Brain microvascular endothelial cell (primary cell): ENCODE results near the gene PRKG1.
A peak's percentile ranks its signal among the peaks of the same experiment; 100 is the strongest.

Source experiments
- DNase-seq: peaks from one replicate; pipeline ENCODE4 v3.0.0-alpha.2; 2020
- H3K27ac ChIP-seq: fragments of 250-450 bp; sonication (Bioruptor Pico); 2 replicates; pipeline ENCODE4 v1.5.1; 2020; ENCODE audit warnings: mild to moderate bottlenecking, moderate library complexity
- H3K27me3 ChIP-seq: fragments of 250-450 bp; sonication (Bioruptor Pico); replicated peaks from 2 replicates; pipeline ENCODE4 v1.5.1; 2020; ENCODE audit warnings: mild to moderate bottlenecking
- H3K36me3 ChIP-seq: fragments of 250-450 bp; sonication (Bioruptor Pico); replicated peaks from 2 replicates; pipeline ENCODE4 v1.5.1; 2020; ENCODE audit warnings: mild to moderate bottlenecking
- H3K4me3 ChIP-seq: 2 replicates; pipeline ENCODE4 v1.5.1; 2011; ENCODE audit warnings: low read depth, mild to moderate bottlenecking, control low read depth, low read length, moderate library complexity
- in situ Hi-C: cut with HindIII; loops from 2 replicates; pipeline ENCODE4 v1.10.0; 2017; ENCODE audit warnings: low sequenced_read_pairs, low pct_ligation_motif_present
- TF ChIP-seq, protein P1 (sequence below): IDR thresholded peaks from 2 replicates; pipeline ENCODE4 v1.5.1; 2011; ENCODE audit warnings: low read depth, mild to moderate bottlenecking, moderate library complexity, low read length, control low read depth, inconsistent platforms; ENCODE audit errors: missing control alignments

The PRKG1 gene

DNA sequence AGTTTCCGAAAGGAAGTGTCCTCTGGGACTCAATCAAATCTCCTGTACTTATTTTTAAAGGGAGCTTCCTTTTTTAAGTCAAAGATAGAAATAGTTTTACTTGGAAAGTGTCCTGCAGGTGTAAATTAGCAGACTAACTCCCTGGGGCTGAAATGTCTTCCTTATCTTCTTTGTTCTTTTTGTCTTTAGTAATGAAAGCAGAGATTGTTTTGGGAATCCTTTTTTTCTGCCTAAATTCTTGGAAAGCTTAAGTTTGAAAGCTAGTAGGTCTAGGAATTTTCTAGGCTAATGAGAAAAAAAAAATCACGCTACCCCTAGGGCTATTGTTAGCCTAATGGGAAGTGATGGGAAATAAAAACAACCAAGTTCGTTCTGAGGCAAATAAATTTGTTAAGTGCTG is 764.2 kb downstream of the PRKG1 start:
- DNase-seq, result no peak
- TF ChIP-seq, protein P1, sequence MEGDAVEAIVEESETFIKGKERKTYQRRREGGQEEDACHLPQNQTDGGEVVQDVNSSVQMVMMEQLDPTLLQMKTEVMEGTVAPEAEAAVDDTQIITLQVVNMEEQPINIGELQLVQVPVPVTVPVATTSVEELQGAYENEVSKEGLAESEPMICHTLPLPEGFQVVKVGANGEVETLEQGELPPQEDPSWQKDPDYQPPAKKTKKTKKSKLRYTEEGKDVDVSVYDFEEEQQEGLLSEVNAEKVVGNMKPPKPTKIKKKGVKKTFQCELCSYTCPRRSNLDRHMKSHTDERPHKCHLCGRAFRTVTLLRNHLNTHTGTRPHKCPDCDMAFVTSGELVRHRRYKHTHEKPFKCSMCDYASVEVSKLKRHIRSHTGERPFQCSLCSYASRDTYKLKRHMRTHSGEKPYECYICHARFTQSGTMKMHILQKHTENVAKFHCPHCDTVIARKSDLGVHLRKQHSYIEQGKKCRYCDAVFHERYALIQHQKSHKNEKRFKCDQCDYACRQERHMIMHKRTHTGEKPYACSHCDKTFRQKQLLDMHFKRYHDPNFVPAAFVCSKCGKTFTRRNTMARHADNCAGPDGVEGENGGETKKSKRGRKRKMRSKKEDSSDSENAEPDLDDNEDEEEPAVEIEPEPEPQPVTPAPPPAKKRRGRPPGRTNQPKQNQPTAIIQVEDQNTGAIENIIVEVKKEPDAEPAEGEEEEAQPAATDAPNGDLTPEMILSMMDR, result no peak
- H3K4me3 ChIP-seq, result no peak overlapping the region
- no peaks in the 10 kb centered on the region for H3K27me3 ChIP-seq
- H3K36me3 ChIP-seq, result no peaks in the 10 kb centered on the region
- no peak overlapping the region for H3K27ac ChIP-seq
- in situ Hi-C loops, result no loop called here

DNA sequence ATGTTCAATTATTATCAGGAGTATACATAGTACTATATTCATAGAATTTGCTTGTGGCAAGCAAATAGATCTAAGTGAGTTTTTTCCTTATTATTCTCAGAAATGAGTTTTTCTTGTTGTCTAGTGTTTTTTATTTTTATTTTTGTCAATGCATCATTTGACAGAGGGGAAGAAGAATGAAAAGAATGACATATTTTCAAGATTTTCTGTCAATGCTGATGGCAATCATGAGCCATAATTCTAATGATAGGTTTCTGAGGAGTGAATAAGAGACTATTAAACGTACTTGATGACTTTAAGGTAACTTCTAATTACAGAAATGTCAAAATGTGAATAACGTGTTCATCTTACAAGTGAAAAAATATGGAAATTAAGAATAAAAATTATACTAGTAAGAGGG is 769.7 kb downstream of the PRKG1 start:
- DNase-seq, result no peak
- Histone ChIP-seq H3K27me3 (no peaks in the 10 kb centered on the region), H3K36me3 (no peaks in the 10 kb centered on the region), H3K27ac (no peak overlapping the region), H3K4me3 (no peak overlapping the region)
- in situ Hi-C loops, result no loop called here
- TF ChIP-seq, protein P1, result no peak

DNA sequence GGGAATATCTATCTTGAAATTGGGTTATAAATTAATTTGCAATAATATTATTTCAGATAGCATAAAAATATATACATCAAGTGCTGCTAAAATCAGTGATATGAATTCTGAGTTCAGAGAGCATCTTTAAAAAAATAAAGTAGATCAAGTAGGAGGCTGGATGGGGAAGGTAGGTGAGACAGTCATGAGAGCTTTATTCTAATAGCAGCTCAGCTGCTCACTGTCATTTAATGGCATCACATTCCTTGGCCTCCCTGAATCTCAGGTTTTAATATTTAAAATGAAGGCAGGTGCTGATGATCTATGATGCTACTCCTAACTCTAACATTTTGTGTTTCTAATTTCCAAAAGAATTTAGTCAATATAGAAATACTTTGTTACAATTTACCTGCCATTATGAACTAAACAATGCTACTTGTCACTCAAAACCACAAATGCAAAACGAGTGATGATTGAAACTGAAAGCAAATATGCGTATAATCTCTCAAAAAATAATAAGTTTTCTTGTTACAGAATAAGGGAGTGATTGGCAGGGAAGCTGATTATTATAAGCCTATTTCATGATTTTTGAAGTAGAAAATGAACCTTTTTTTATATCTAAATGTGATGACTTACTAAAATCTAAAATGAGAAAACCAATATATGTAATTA is 772.7 kb downstream of the PRKG1 start:
- Histone ChIP-seq H3K27ac (no peak overlapping the region), H3K36me3 (no peaks in the 10 kb centered on the region), H3K4me3 (no peak overlapping the region), H3K27me3 (no peaks in the 10 kb centered on the region)
- no peak for DNase-seq
- in situ Hi-C loops, result no loop called here
- TF ChIP-seq, protein P1, result no peak

DNA sequence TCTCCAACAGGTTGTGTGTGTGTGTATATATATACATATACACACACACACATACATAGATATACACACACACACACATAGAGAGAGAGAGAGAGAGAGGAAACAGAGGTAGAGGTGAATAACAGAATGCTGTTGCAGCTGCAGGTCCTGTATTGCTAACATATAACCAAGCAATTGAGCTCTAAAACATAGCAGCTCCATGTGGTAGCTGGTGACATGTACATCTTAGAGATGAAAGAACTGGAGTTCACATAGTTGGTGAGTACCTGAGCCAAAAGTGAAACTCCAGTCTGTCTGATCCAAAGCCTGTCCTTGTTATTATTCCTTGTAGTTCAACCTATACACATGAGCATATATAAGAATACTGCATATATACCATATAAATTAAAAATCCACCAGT is 778.0 kb downstream of the PRKG1 start:
- in situ Hi-C loops, result no loop called here
- no peak overlapping the region for H3K27ac ChIP-seq
- no peak overlapping the region for H3K4me3 ChIP-seq
- TF ChIP-seq, protein P1, result no peak
- H3K36me3 ChIP-seq, result no peaks in the 10 kb centered on the region
- DNase-seq, result no peak
- H3K27me3 ChIP-seq, result no peaks in the 10 kb centered on the region

DNA sequence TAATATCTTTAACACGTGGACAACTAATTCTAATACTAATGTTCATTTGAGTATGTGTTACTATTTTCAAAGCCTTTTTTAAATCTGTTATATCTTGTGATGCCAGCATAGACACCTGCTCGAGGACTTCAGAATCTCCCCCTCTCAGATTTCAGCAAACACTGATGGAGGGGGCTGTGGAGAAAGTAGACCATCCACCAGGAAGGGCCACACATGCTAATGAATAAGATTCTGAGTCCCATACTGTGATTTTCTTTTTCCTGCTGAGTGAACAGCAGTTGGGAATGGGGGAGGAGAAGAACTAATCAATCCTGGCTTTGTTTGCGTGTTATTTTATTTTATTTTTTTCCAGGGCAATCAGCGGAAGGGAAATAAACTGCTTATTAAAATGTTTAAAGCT is 783.0 kb downstream of the PRKG1 start:
- H3K4me3 ChIP-seq, result no peak overlapping the region
- no peak for DNase-seq
- no peaks in the 10 kb centered on the region for H3K36me3 ChIP-seq
- in situ Hi-C loops, result no loop called here
- H3K27me3 ChIP-seq, result no peaks in the 10 kb centered on the region
- no peak overlapping the region for H3K27ac ChIP-seq
- TF ChIP-seq, protein P1, result no peak

DNA sequence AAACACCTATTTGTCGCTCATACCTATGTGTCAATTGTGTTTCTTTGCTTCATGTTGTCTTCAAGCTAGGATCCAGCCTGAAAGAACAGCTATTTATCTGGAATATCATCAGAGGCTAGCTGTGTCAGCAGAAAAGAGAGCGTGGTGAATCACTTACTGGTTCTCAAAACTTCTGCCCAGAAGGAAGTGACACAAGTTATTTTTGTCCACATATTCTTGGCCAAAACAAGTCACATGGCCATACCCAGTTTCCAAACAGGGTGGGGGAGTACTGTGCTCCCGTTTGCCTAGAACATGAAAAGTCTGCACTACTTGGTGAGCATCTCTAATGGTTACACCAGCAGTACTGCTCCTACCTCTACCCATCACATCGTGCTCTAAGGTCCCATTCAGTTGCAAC is 786.0 kb downstream of the PRKG1 start:
- in situ Hi-C loops, result no loop called here
- H3K27ac ChIP-seq, result no peak overlapping the region
- H3K27me3 ChIP-seq, result no peaks in the 10 kb centered on the region
- TF ChIP-seq, protein P1, result no peak
- H3K36me3 ChIP-seq, result no peaks in the 10 kb centered on the region
- DNase-seq, result peak; percentile 62
- H3K4me3 ChIP-seq, result no peak overlapping the region
